Sigmoid colon (tissue), 4 donors: Measurements from ENCODE around the gene RNF39.

Experiments
- EP300 ChIP-seq, 4 donors: sonication (generic); formaldehyde crosslinking; IDR thresholded peaks; one replicate each; pipeline ENCODE4 v1.6.1; 2017; ENCODE audit warnings: antibody characterized with exemption in 4 of 4
- POLR2A ChIP-seq, 2 donors: fragments of 450-650 bp; IDR thresholded peaks; one replicate each; pipeline ENCODE4 v1.6.1; 2016; ENCODE audit warnings: antibody characterized with exemption in 2 of 2, mild to moderate bottlenecking in 2 of 2, moderate library complexity in 2 of 2
- POLR2AphosphoS5 ChIP-seq, 4 donors: sonication (generic); formaldehyde crosslinking; IDR thresholded peaks; one replicate each; pipeline ENCODE4 v1.6.1; 2017; ENCODE audit warnings: antibody characterized with exemption in 4 of 4
- TF ChIP-seq, protein P1 (sequence below), 4 experiments: fragments of 450-650 bp in 3 of 4; fragments of 200-600 bp in 1 of 4; IDR thresholded peaks; one replicate each; pipeline ENCODE4 v1.5.1; 2016 to 2019; ENCODE audit warnings: antibody characterized with exemption in 4 of 4, mild to moderate bottlenecking in 3 of 4, moderate library complexity in 2 of 4

DNA sequence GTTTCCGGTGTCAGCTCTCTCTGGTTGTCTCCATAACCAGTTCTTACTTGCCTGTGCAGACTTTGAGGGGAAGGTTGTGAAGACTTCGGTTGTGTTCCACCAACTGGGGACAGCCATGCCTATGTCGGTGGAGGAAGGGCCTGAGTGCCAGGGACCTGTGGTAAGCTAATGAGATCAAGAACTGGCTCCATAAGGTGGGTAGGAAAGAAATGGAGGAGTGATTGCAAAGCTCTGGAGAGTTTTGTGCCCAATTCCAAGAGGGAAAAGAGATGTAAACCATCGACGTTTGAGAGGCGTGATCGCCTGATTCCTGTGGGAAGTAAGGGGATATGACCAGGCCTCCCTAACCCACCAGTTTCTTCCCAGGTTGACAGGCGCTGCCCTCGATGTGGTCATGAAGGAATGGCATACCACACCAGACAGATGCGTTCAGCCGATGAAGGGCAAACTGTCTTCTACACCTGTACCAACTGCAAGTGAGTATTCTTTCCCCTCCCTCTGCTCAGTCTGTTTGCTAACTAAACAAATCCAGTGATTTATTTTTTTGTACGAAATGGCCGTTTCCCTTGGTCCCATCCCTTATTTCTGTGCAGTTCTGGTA, 13.6 kb downstream of the RNF39 start:
- TF ChIP-seq, protein P1, sequence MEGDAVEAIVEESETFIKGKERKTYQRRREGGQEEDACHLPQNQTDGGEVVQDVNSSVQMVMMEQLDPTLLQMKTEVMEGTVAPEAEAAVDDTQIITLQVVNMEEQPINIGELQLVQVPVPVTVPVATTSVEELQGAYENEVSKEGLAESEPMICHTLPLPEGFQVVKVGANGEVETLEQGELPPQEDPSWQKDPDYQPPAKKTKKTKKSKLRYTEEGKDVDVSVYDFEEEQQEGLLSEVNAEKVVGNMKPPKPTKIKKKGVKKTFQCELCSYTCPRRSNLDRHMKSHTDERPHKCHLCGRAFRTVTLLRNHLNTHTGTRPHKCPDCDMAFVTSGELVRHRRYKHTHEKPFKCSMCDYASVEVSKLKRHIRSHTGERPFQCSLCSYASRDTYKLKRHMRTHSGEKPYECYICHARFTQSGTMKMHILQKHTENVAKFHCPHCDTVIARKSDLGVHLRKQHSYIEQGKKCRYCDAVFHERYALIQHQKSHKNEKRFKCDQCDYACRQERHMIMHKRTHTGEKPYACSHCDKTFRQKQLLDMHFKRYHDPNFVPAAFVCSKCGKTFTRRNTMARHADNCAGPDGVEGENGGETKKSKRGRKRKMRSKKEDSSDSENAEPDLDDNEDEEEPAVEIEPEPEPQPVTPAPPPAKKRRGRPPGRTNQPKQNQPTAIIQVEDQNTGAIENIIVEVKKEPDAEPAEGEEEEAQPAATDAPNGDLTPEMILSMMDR (IDR thresholded peaks at IDR 0.05) = no peak
- TF ChIP-seq POLR2AphosphoS5 (IDR thresholded peaks at IDR 0.05) (no peak), POLR2A (IDR thresholded peaks at IDR 0.05) (no peak), EP300 (IDR thresholded peaks at IDR 0.05) (no peak)
